IMR-90 (cell line): ENCODE results near the gene SWAP70. TPM values are rescaled to one million over a fixed set of nuclear protein-coding genes. Genes with fewer than 3 reads are reported as not detected.

ENCODE experiments used
- ATAC-seq: fragments of 200-7000 bp; cut with Tn5 transposase; 2 replicates; pipeline ENCODE4 v1.9.1; 2020; ENCODE audit warnings: low read depth, mild to moderate bottlenecking, moderate library complexity
- BruUV-seq: library from RNA; stranded (reverse); fragments of 400-500 nt; replicated peaks from 2 replicates; lab custom pipeline; 2021; lab: Mats Ljungman, UMichigan
- CTCF ChIA-PET: fragments of 300-600 bp; formaldehyde crosslinking; extraction: SDS; loops from one replicate; lab custom pipeline; 2021; ENCODE audit warnings: antibody characterized with exemption; lab: Yijun Ruan, JAX
- POLR2A ChIA-PET: fragments of 300-600 bp; sonication (Branson Sonifier 250); formaldehyde crosslinking; loops from one replicate; lab custom pipeline; 2022; ENCODE audit warnings: antibody characterized with exemption; ENCODE audit not compliant: unreplicated experiment; lab: Charles Lee
- DNase-seq: peaks from one replicate; pipeline ENCODE4 v3.0.0; 2013
- H2AFZ ChIP-seq: replicated peaks from 2 replicates; pipeline ENCODE3; 2013; ENCODE audit warnings: low read length, mild to moderate bottlenecking; ENCODE audit not compliant: poor library complexity
- H2AK5ac ChIP-seq: 2 replicates; pipeline ENCODE4 v1.6.1; 2013; ENCODE audit warnings: low read depth, low read length, inconsistent platforms
- H2AK9ac ChIP-seq: replicated peaks from 2 replicates; pipeline ENCODE3; 2013; ENCODE audit warnings: mild to moderate bottlenecking, low read depth, low read length, moderate library complexity; ENCODE audit not compliant: poor library complexity
- H2BK120ac ChIP-seq: 2 replicates; pipeline ENCODE4 v1.6.1; 2013; ENCODE audit warnings: low read depth, low read length, inconsistent platforms
- H2BK15ac ChIP-seq: 3 replicates; pipeline ENCODE4 v1.6.1; 2013; ENCODE audit warnings: low read depth, low read length, inconsistent platforms
- H2BK20ac ChIP-seq: 2 replicates; pipeline ENCODE4 v1.6.1; 2013; ENCODE audit warnings: low read depth, mild to moderate bottlenecking, inconsistent platforms, low read length, moderate library complexity
- H2BK5ac ChIP-seq: 2 replicates; pipeline ENCODE4 v1.6.1; 2013; ENCODE audit warnings: mild to moderate bottlenecking, low read depth, low read length, inconsistent platforms; ENCODE audit not compliant: poor library complexity, severe bottlenecking
- H3K14ac ChIP-seq: replicated peaks from 2 replicates; pipeline ENCODE4 v1.6.1; 2013; ENCODE audit warnings: low read depth, low read length, inconsistent platforms
- H3K18ac ChIP-seq: 2 replicates; pipeline ENCODE4 v1.6.1; 2013; ENCODE audit warnings: low read depth, low read length, control low read depth
- H3K23ac ChIP-seq: 2 replicates; pipeline ENCODE4 v1.6.1; 2013; ENCODE audit warnings: low read depth, low read length, inconsistent platforms
- H3K27ac ChIP-seq: 2 replicates; pipeline ENCODE4 v1.5.1; 2013; ENCODE audit warnings: mild to moderate bottlenecking, control low read depth, low read length; ENCODE audit not compliant: insufficient read depth
- H3K27me3 ChIP-seq: 2 replicates; pipeline ENCODE4 v1.6.1; 2013; ENCODE audit warnings: low read length; ENCODE audit not compliant: control insufficient read depth, insufficient read depth
- H3K36me3 ChIP-seq: 2 replicates; pipeline ENCODE4 v1.6.1; 2013; ENCODE audit warnings: low read length, mixed read lengths; ENCODE audit not compliant: control insufficient read depth, insufficient read depth
- H3K4ac ChIP-seq: 2 replicates; pipeline ENCODE4 v1.6.1; 2013; ENCODE audit warnings: low read depth, low read length, inconsistent platforms
- H3K4me1 ChIP-seq: 2 replicates; pipeline ENCODE4 v1.6.1; 2013; ENCODE audit warnings: low read length, mixed read lengths; ENCODE audit not compliant: control insufficient read depth, insufficient read depth
- H3K4me2 ChIP-seq: 2 replicates; pipeline ENCODE4 v1.6.1; 2013; ENCODE audit warnings: low read depth, mild to moderate bottlenecking, control low read depth, low read length, moderate library complexity
- H3K4me3 ChIP-seq: 2 replicates; pipeline ENCODE4 v1.5.1; 2013; ENCODE audit warnings: low read depth, mild to moderate bottlenecking, control low read depth, low read length, moderate library complexity; ENCODE audit not compliant: insufficient read depth
- H3K56ac ChIP-seq: 2 replicates; pipeline ENCODE4 v1.6.1; 2013; ENCODE audit warnings: low read length, inconsistent platforms; ENCODE audit not compliant: insufficient read depth; ENCODE audit errors: extremely low read depth
- H3K79me1 ChIP-seq, 2 experiments: 2 replicates each; pipeline ENCODE4 v1.6.1; 2013; ENCODE audit warnings: low read length in 2 of 2, inconsistent platforms in 1 of 2, low read depth in 1 of 2
- H3K9ac ChIP-seq: 2 replicates; pipeline ENCODE4 v1.6.1; 2013; ENCODE audit warnings: low read depth, low read length, control low read depth
- H3K9me1 ChIP-seq: 2 replicates; pipeline ENCODE4 v1.6.1; 2013; ENCODE audit warnings: low read length, inconsistent platforms; ENCODE audit not compliant: insufficient read depth
- H3K9me3 ChIP-seq: 2 replicates; pipeline ENCODE4 v1.6.1; 2013; ENCODE audit warnings: low read length; ENCODE audit not compliant: control insufficient read depth, insufficient read depth
- H4K20me1 ChIP-seq: 2 replicates; pipeline ENCODE4 v1.6.1; 2013; ENCODE audit warnings: low read length, inconsistent platforms; ENCODE audit not compliant: insufficient read depth
- H4K5ac ChIP-seq: 2 replicates; pipeline ENCODE4 v1.6.1; 2013; ENCODE audit warnings: mild to moderate bottlenecking, low read depth, low read length, control low read depth
- H4K8ac ChIP-seq, 2 experiments: 2 replicates each; pipeline ENCODE4 v1.6.1; 2013; ENCODE audit warnings: low read depth in 2 of 2, low read length in 2 of 2, control low read depth in 1 of 2, inconsistent platforms in 1 of 2
- H4K91ac ChIP-seq: 2 replicates; pipeline ENCODE4 v1.6.1; 2013; ENCODE audit warnings: low read depth, low read length, inconsistent platforms; ENCODE audit not compliant: insufficient read depth
- BHLHE40 ChIP-seq: fragments of 150-350 bp; IDR thresholded peaks from 2 replicates; pipeline ENCODE4 v1.6.1; 2016; ENCODE audit warnings: mild to moderate bottlenecking, low read depth, low read length
- CEBPB ChIP-seq: IDR thresholded peaks from 2 replicates; pipeline ENCODE4 v1.6.1; 2012; ENCODE audit warnings: low read depth, low read length, improper control_type of control experiment
- CHD1 ChIP-seq: IDR thresholded peaks from 2 replicates; pipeline ENCODE4 v1.6.1; 2012; ENCODE audit warnings: low read depth, low read length, improper control_type of control experiment
- ELK1 ChIP-seq: fragments of 150-350 bp; IDR thresholded peaks from 2 replicates; pipeline ENCODE4 v1.6.1; 2016; ENCODE audit warnings: low read depth, mild to moderate bottlenecking, low read length, moderate library complexity, borderline replicate concordance
- FOS ChIP-seq: fragments of 150-350 bp; IDR thresholded peaks from 2 replicates; pipeline ENCODE4 v1.6.1; 2016; ENCODE audit warnings: low read depth, low read length
- MAFK ChIP-seq: IDR thresholded peaks from 2 replicates; pipeline ENCODE4 v1.6.1; 2012; ENCODE audit warnings: low read depth, low read length, improper control_type of control experiment
- MAZ ChIP-seq: IDR thresholded peaks from 2 replicates; pipeline ENCODE4 v1.6.1; 2012; ENCODE audit warnings: low read depth, mild to moderate bottlenecking, low read length, improper control_type of control experiment, moderate library complexity, borderline replicate concordance
- MXI1 ChIP-seq: IDR thresholded peaks from 2 replicates; pipeline ENCODE4 v1.6.1; 2012; ENCODE audit warnings: low read depth, mild to moderate bottlenecking, low read length, moderate library complexity, borderline replicate concordance
- POLR2A ChIP-seq: IDR thresholded peaks from 2 replicates; pipeline ENCODE4 v1.6.1; 2012; ENCODE audit warnings: mild to moderate bottlenecking, low read depth, low read length
- RAD21 ChIP-seq: IDR thresholded peaks from 2 replicates; pipeline ENCODE4 v1.6.1; 2012; ENCODE audit warnings: low read length, improper control_type of control experiment
- RCOR1 ChIP-seq: IDR thresholded peaks from 2 replicates; pipeline ENCODE4 v1.6.1; 2012; ENCODE audit warnings: mild to moderate bottlenecking, low read length, improper control_type of control experiment; ENCODE audit not compliant: insufficient replicate concordance
- RFX5 ChIP-seq: IDR thresholded peaks from 2 replicates; pipeline ENCODE4 v1.8.0; 2012; ENCODE audit warnings: low read depth, mild to moderate bottlenecking, low read length, moderate library complexity
- SMC3 ChIP-seq: fragments of 150-350 bp; IDR thresholded peaks from 2 replicates; pipeline ENCODE4 v1.6.1; 2016; ENCODE audit warnings: low read depth, mild to moderate bottlenecking, antibody characterized with exemption, low read length, moderate library complexity
- WGBS, 2 experiments: methylation state at CpG; one replicate each; pipeline versions ENCODE4 v1.1.5 to v1.1.7; 2013; ENCODE audit warnings: missing lambda C conversion rate in 2 of 2; ENCODE audit not compliant: insufficient read length in 1 of 2; ENCODE audit errors: extremely low coverage in 2 of 2; 5-methylcytosine and 5-hydroxymethylcytosine counted together
- dilution Hi-C: fragments of 300-500 bp; cut with HindIII; formaldehyde crosslinking; loops from one replicate; pipeline ENCODE4 v1.14.3; 2018; ENCODE audit warnings: low sequenced_read_pairs; ENCODE audit not compliant: unreplicated experiment
- in situ Hi-C: fragments of 300-500 bp; cut with MboI; formaldehyde crosslinking; loops from 3 replicates; pipeline ENCODE4 v1.14.3; 2019; ENCODE audit warnings: low sequenced_read_pairs, inconsistent platforms, mixed read lengths
- intact Hi-C: fragments of 100-400 bp; cut with micrococcal nuclease; formaldehyde crosslinking; loops from 2 replicates; pipeline ENCODE4 v1.10.0; 2022
- polyA plus RNA-seq, 3 experiments: library from polyadenylated mRNA; depleted of rRNA; stranded (reverse); fragments of >200 nt; gene quantifications; 2 replicates each; pipeline ENCODE4 v1.2.3, GENCODE V29; 2012; ENCODE audit warnings: low replicate concordance in 1 of 3
- total RNA-seq: library from RNA; depleted of rRNA; stranded (reverse); fragments of >200 nt; gene quantifications from 2 replicates; pipeline ENCODE4 v1.2.3, GENCODE V29; 2012
- TF ChIP-seq, protein P1 (sequence below): conservative IDR thresholded peaks from 2 replicates; pipeline ENCODE4 v1.5.1; 2012; ENCODE audit warnings: mild to moderate bottlenecking, low read depth, low read length, improper control_type of control experiment
- TF ChIP-seq, protein P2 (sequence below): fragments of 150-350 bp; IDR thresholded peaks from 2 replicates; pipeline ENCODE4 v1.6.1; 2017; ENCODE audit warnings: mild to moderate bottlenecking, antibody characterized with exemption, low read length, low read depth

Gene SWAP70
- total and polyA plus RNA-seq, 2 of the 4 experiments (the other 2 are of a cell fraction): 15.5 to 19.9 TPM

GRCh38 chr11:9616042-9616675 lies 47.7 kb upstream of the SWAP70 start:
- Histone ChIP-seq H2AFZ (no peak overlapping the region), H2BK5ac (peak overlapping the region; percentile 82), H2AK5ac (peak overlapping the region; percentile 85), H3K79me1 (peaks cover 0 to 29% of the 10 kb centered on the region in 2 experiments), H3K9ac (no peak overlapping the region), H3K4ac (peak overlapping the region; percentile 88), H3K9me1 (peaks cover 29% of the 10 kb centered on the region), H2BK20ac (peak overlapping the region; percentile 94), H3K23ac (peak overlapping the region; percentile 18; the same call in 1 of the 2 replicates), H2BK120ac (peak overlapping the region; percentile 81), H4K20me1 (no peaks in the 10 kb centered on the region), H3K14ac (peak overlapping the region; percentile 91; the same call in 1 of the 2 replicates), H3K9me3 (no peaks in the 10 kb centered on the region), H3K4me2 (no peak overlapping the region), H3K4me3 (no peak overlapping the region), H3K36me3 (no peaks in the 10 kb centered on the region), H2AK9ac (no peak overlapping the region), H3K27ac (no peak overlapping the region), H3K4me1 (peaks cover 17% of the 10 kb centered on the region), H3K18ac (peak overlapping the region; percentile 42; the same call in 1 of the 2 replicates), H4K8ac (peak overlapping the region in 1 of 2 experiments; percentile 36; a peak in 1 of 4 replicates), H3K27me3 (no peaks in the 10 kb centered on the region), H3K56ac (peak overlapping the region; percentile 9; the same call in 1 of the 2 replicates), H2BK15ac (peak overlapping the region; percentile 46; the same call in 1 of the 3 replicates), H4K91ac (peak overlapping the region; percentile 92), H4K5ac (peak overlapping the region; percentile 34; the same call in 1 of the 2 replicates)
- in situ Hi-C loops: loop anchor here (5.0 to 25.0 kb wide), 3 partner anchors 46 to 696 kb away; partner anchors contain the start of genes ADM and SWAP70
- dilution Hi-C loops: no loop called here
- BruUV-seq: no TSS peak
- no peak for ATAC-seq
- WGBS, 2 experiments: no CpG with 5 or more reads among the region's 2 CpGs
- DNase-seq: peak; percentile 59
- ChIA-PET CTCF (no interaction called here), POLR2A (no interaction called here)
- intact Hi-C loops: loop anchor here (5.0 kb wide), 1 partner anchor 46 kb away; the partner anchor contains the start of gene SWAP70
- TF ChIP-seq, protein P1, sequence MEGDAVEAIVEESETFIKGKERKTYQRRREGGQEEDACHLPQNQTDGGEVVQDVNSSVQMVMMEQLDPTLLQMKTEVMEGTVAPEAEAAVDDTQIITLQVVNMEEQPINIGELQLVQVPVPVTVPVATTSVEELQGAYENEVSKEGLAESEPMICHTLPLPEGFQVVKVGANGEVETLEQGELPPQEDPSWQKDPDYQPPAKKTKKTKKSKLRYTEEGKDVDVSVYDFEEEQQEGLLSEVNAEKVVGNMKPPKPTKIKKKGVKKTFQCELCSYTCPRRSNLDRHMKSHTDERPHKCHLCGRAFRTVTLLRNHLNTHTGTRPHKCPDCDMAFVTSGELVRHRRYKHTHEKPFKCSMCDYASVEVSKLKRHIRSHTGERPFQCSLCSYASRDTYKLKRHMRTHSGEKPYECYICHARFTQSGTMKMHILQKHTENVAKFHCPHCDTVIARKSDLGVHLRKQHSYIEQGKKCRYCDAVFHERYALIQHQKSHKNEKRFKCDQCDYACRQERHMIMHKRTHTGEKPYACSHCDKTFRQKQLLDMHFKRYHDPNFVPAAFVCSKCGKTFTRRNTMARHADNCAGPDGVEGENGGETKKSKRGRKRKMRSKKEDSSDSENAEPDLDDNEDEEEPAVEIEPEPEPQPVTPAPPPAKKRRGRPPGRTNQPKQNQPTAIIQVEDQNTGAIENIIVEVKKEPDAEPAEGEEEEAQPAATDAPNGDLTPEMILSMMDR: no peak
- TF ChIP-seq, protein P2, sequence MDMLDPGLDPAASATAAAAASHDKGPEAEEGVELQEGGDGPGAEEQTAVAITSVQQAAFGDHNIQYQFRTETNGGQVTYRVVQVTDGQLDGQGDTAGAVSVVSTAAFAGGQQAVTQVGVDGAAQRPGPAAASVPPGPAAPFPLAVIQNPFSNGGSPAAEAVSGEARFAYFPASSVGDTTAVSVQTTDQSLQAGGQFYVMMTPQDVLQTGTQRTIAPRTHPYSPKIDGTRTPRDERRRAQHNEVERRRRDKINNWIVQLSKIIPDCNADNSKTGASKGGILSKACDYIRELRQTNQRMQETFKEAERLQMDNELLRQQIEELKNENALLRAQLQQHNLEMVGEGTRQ: no peak
- TF ChIP-seq RCOR1 (no peak), FOS (no peak), BHLHE40 (no peak), ELK1 (no peak), POLR2A (no peak), CEBPB (no peak), RAD21 (no peak), SMC3 (no peak), RFX5 (no peak), CHD1 (no peak), MAZ (no peak), MAFK (no peak), MXI1 (no peak)
